Fibroblast of lung (primary cell): ENCODE results near the gene IGF2BP2. TPM values are rescaled to one million over a fixed set of nuclear protein-coding genes. Genes with fewer than 3 reads are reported as not detected.

ENCODE experiments used
- DNase-seq, 2 donors: peaks; one replicate each; pipeline versions ENCODE4 v3.0.0 to v3.0.0-alpha.2; 2010; ENCODE audit warnings: low read depth in 2 of 2
- H2AFZ ChIP-seq: 2 replicates; pipeline ENCODE4 v1.5.1; 2012; ENCODE audit warnings: low read length, control low read depth, inconsistent platforms
- H3K27ac ChIP-seq: 2 replicates; pipeline ENCODE4 v1.5.1; 2011; ENCODE audit warnings: low read length, control low read depth; ENCODE audit not compliant: insufficient read depth
- H3K27me3 ChIP-seq: 2 replicates; pipeline ENCODE4 v1.5.1; 2011; ENCODE audit warnings: mild to moderate bottlenecking, low read length; ENCODE audit not compliant: control insufficient read depth, insufficient read depth
- H3K36me3 ChIP-seq: 2 replicates; pipeline ENCODE4 v1.5.1; 2011; ENCODE audit warnings: low read length; ENCODE audit not compliant: control insufficient read depth, insufficient read depth
- H3K4me1 ChIP-seq: 2 replicates; pipeline ENCODE4 v1.5.1; 2011; ENCODE audit warnings: low read length; ENCODE audit not compliant: control insufficient read depth, insufficient read depth; ENCODE audit errors: extremely low read depth
- H3K4me2 ChIP-seq: 2 replicates; pipeline ENCODE4 v1.5.1; 2011; ENCODE audit warnings: low read length, control low read depth; ENCODE audit not compliant: insufficient read depth; ENCODE audit errors: extremely low read depth
- H3K4me3 ChIP-seq, 4 experiments: fragments of 200-600 bp in 1 of 4; sonication (generic) in 1 of 4; replicated peaks in 1 of 4; 2 replicates each; pipeline ENCODE4 v1.5.1; 2011 to 2016; ENCODE audit warnings: low read length in 4 of 4, low read depth in 3 of 4, mild to moderate bottlenecking in 3 of 4, control low read depth in 2 of 4, inconsistent platforms in 1 of 4, mixed read lengths in 1 of 4; ENCODE audit not compliant: insufficient read depth in 1 of 4; ENCODE audit errors: control extremely low read depth in 1 of 4
- H3K79me2 ChIP-seq: 2 replicates; pipeline ENCODE4 v1.5.1; 2012; ENCODE audit warnings: mild to moderate bottlenecking, low read length, inconsistent platforms; ENCODE audit not compliant: control insufficient read depth, insufficient read depth
- H3K9ac ChIP-seq: 2 replicates; pipeline ENCODE4 v1.5.1; 2011; ENCODE audit warnings: mild to moderate bottlenecking, low read length, control low read depth; ENCODE audit not compliant: insufficient read depth
- H3K9me3 ChIP-seq: 2 replicates; pipeline ENCODE4 v1.5.1; 2012; ENCODE audit warnings: low read depth, low read length; ENCODE audit not compliant: control insufficient read depth, insufficient read depth
- H4K20me1 ChIP-seq: 2 replicates; pipeline ENCODE4 v1.5.1; 2011; ENCODE audit warnings: low read length; ENCODE audit not compliant: control insufficient read depth, insufficient read depth; ENCODE audit errors: extremely low read depth
- EZH2 ChIP-seq: IDR thresholded peaks from 2 replicates; pipeline ENCODE4 v1.5.1; 2012; ENCODE audit warnings: low read length, control low read depth, mild to moderate bottlenecking; ENCODE audit errors: missing control alignments
- polyA plus RNA-seq, 2 donors: library from polyadenylated mRNA; depleted of rRNA in 1 of 2; stranded (reverse) in 1 of 2; unstranded in 1 of 2; fragments of >200 nt; gene quantifications; 2 replicates each; pipeline ENCODE4 v1.2.1, GENCODE V29; 2011 to 2012; ENCODE audit warnings: missing spikeins in 1 of 2
- total RNA-seq: library from RNA; depleted of rRNA; stranded (reverse); fragments of >200 nt; gene quantifications from 2 replicates; pipeline ENCODE4 v1.2.1, GENCODE V29; 2014
- TF ChIP-seq, protein P1 (sequence below), 2 donors: IDR thresholded peaks in 1 of 2; conservative IDR thresholded peaks in 1 of 2; 1 replicate in 1 of 2; 2 replicates in 1 of 2; pipeline ENCODE4 v1.5.1; 2011 to 2012; ENCODE audit warnings: low read length in 2 of 2, control low read depth in 1 of 2, inconsistent platforms in 1 of 2, low read depth in 1 of 2, mild to moderate bottlenecking in 1 of 2

The IGF2BP2 gene
- total and polyA plus RNA-seq, 2 donors (not counting 1 experiment from before 2014, with no cell fraction given) = 5.5 to 46.1 TPM

GRCh38 chr3:185852635-185853034 lies 27.8 kb upstream of the IGF2BP2 start:
- peak in 1 of 2 donors; percentile 34 for DNase-seq
- H3K27ac ChIP-seq = no peak overlapping the region

DNA sequence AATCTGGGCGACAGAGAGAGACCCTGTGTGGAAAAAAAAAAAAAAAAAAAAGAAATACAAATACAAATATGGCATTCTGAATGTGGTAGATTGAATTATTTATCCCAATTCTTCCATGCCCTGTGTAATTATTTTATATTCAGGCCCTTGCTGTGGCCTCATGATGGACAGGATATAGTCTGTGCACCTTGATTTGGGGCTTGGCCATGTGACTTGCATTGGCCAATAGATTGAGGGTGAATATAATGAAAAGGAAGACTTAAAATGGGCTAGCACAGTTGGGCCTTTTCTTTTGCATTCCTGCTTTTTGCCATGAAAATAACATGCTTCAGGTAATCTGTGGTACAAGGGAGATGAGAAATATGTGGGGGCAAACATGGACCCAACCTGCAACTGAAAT lies 27.1 kb upstream of the IGF2BP2 start:
- Histone ChIP-seq H3K36me3 (no peaks in the 10 kb centered on the region), H3K79me2 (no peaks in the 10 kb centered on the region), H3K4me3 (no peak overlapping the region), H2AFZ (no peak overlapping the region), H3K27me3 (no peaks in the 10 kb centered on the region), H3K9ac (no peak overlapping the region), H3K4me1 (no peaks in the 10 kb centered on the region), H3K27ac (no peak overlapping the region), H3K9me3 (no peaks in the 10 kb centered on the region), H3K4me2 (no peak overlapping the region), H4K20me1 (no peaks in the 10 kb centered on the region)
- no peak for TF ChIP-seq EZH2
- TF ChIP-seq, protein P1, sequence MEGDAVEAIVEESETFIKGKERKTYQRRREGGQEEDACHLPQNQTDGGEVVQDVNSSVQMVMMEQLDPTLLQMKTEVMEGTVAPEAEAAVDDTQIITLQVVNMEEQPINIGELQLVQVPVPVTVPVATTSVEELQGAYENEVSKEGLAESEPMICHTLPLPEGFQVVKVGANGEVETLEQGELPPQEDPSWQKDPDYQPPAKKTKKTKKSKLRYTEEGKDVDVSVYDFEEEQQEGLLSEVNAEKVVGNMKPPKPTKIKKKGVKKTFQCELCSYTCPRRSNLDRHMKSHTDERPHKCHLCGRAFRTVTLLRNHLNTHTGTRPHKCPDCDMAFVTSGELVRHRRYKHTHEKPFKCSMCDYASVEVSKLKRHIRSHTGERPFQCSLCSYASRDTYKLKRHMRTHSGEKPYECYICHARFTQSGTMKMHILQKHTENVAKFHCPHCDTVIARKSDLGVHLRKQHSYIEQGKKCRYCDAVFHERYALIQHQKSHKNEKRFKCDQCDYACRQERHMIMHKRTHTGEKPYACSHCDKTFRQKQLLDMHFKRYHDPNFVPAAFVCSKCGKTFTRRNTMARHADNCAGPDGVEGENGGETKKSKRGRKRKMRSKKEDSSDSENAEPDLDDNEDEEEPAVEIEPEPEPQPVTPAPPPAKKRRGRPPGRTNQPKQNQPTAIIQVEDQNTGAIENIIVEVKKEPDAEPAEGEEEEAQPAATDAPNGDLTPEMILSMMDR (conservative IDR thresholded peaks at IDR 0.05 in 1 of 2, IDR thresholded peaks at IDR 0.05 in 1 of 2; ENCODE audit: low read depth in 1 of 2, low read length in 2 of 2) = no peak
- no peak for DNase-seq

More at GRCh38 chr3:185852635-185853034, 27.8 kb upstream of the IGF2BP2 start:
- Histone ChIP-seq H3K79me2 (no peaks in the 10 kb centered on the region), H4K20me1 (no peaks in the 10 kb centered on the region), H2AFZ (no peak overlapping the region), H3K4me2 (no peak overlapping the region), H3K27me3 (no peaks in the 10 kb centered on the region), H3K4me1 (no peaks in the 10 kb centered on the region), H3K4me3 (no peak overlapping the region), H3K36me3 (no peaks in the 10 kb centered on the region), H3K9ac (no peak overlapping the region), H3K9me3 (no peaks in the 10 kb centered on the region)
- TF ChIP-seq, protein P1 (conservative IDR thresholded peaks at IDR 0.05 in 1 of 2, IDR thresholded peaks at IDR 0.05 in 1 of 2; ENCODE audit: low read depth in 1 of 2, low read length in 2 of 2) = no peak
- no peak for TF ChIP-seq EZH2

GRCh38 chr3:185851046-185851445 lies 26.2 kb upstream of the IGF2BP2 start:
- no peaks in the 10 kb centered on the region for H3K36me3 ChIP-seq
- no peaks in the 10 kb centered on the region for H3K27me3 ChIP-seq
- H3K4me2 ChIP-seq = no peak overlapping the region
- no peaks in the 10 kb centered on the region for H3K4me1 ChIP-seq
- TF ChIP-seq EZH2 = no peak
- TF ChIP-seq, protein P1 (conservative IDR thresholded peaks at IDR 0.05 in 1 of 2, IDR thresholded peaks at IDR 0.05 in 1 of 2; ENCODE audit: low read depth in 1 of 2, low read length in 2 of 2) = no peak
- no peak overlapping the region for H3K9ac ChIP-seq
- no peaks in the 10 kb centered on the region for H3K9me3 ChIP-seq
- no peaks in the 10 kb centered on the region for H4K20me1 ChIP-seq
- DNase-seq = peak; percentile 14 to 46
- H3K79me2 ChIP-seq = no peaks in the 10 kb centered on the region
- no peak overlapping the region for H3K27ac ChIP-seq
- H2AFZ ChIP-seq = no peak overlapping the region
- no peak overlapping the region for H3K4me3 ChIP-seq
